NCI-H748 (cell line): ENCODE measurements around the gene ARMC2.

Experiments used
- DNase-seq: peaks from one replicate; lab custom pipeline; 2025; ENCODE audit not compliant: unreplicated experiment; lab: John Stamatoyannopoulos, UW

The ARMC2 gene

GRCh38 chr6:109010705-109011102, 162.5 kb downstream of the ARMC2 start:
- DNase-seq, result peak; percentile 61

- DNase-seq, result no peak
Observed at GRCh38 chr6:109013656-109014305, 165.6 kb downstream of the ARMC2 start.

DNA sequence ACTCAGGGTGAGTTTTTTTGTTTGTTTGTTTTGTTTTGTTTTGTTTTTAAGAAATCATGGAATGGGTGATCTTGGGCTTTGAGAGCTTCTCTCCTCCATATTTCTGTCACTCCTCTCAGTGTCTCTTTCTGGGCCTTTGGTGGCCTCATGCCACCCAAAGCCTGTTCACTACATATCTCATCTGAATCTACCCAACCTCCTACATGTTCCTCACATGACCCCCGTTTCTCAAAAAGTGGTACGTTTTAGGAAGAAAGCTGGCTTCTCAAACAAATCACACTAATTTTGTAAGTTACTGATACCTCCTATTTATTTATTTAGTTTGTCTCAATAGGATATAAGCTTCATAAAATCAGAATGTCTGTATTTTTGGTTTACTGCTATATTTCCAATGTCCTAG, 166.4 kb downstream of the ARMC2 start:
- no peak for DNase-seq

GRCh38 chr6:109015176-109015575, 167.0 kb downstream of the ARMC2 start:
- DNase-seq, result no peak

DNA sequence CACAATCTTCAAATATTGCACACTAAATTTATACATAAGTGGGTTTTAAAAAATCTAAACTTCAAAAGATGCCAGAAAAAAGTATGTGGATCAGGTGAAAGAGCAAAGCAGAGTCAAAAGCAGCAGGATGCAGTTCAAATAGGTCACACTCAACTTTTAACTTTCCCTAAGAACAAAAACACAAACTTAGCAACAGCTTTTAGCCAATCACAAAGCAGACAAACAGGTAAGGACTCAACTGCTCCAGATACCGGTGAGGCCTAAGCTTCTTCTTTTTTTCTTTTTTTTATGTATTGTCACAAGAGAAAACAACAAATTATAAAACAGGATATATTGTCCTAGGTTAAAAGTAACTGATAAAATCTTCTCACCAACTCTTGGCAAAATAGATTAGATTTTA, 171.7 kb downstream of the ARMC2 start:
- no peak for DNase-seq

- DNase-seq, result no peak
Observed at GRCh38 chr6:109021870-109022269, 173.6 kb downstream of the ARMC2 start.

DNA sequence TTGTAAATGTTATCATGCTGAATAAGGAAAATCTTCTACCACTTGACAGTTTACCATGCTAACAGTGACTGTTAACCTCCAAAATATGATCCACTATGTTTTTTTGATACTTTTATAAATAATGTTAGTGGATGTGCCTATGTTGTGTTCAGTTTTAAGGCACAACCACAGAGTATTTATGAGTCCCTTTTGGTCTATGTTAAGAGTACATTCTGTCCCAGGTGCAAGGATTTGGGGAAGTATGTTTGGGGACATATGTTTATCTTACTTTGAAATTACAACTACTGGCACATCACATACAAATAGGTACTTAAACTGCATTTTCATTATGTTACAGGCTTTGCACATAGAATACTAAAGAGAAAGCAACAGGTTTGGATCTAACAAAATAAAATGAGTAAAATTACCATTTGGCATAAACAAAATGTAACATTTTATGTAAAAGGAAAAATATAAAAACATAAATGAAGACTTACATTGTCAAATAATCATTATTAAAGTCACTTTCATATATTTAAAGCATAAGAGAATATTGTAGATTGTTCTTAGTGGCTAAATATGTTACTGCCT, 175.2 kb downstream of the ARMC2 start:
- no peak for DNase-seq
